ENCODE results near the gene STARD7. TPM values are rescaled to one million over a fixed set of nuclear protein-coding genes. Genes with fewer than 3 reads are reported as not detected.

STARD7 gene
- total RNA-seq, 2 donors from 2014 or later: 102 to 179 TPM

DNA sequence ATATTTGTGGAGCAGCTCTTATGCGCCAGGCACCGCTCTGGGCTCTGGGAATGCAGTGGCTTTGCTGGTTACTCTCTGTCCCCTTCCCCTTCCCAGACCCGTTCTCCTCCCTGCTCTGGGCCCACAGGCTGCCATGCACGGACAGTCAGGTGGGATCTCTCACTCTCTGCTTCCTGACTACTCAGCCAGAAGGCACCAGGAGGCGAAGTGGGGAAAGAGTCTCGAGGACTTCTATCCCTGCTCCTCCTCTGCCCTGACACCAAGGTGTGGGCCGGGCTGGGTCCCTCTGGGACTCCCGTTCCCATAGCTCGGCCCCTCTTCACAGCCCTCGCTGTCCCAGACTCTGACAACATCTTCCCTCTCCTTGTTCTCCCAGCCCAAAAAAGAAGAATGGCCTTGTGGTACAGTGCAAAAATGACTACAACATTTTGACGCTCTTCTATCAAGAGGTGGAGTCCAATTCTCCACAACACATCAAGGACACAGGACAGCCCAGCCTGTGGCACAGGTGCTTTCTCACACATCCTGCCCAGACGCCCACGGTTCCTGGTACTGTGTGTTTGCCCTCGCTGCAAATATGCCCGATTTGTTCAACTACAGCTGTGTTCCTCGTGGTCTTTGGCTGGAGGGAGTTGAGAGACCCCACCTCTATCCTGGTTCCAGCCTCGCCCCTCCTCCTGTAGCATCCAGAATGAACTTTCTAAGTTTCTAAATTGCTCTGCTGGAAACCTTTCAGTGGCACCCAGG is 49.4 kb downstream of the STARD7 start:
- intact Hi-C loops (cut with DNase I): no loop called here
- no peaks in the 10 kb centered on the region for H3K27me3 ChIP-seq
- no peak overlapping the region for H3K4me3 ChIP-seq
- no peaks in the 10 kb centered on the region for H3K4me1 ChIP-seq
- H3K36me3 ChIP-seq: no peaks in the 10 kb centered on the region
- TF ChIP-seq, protein P1, sequence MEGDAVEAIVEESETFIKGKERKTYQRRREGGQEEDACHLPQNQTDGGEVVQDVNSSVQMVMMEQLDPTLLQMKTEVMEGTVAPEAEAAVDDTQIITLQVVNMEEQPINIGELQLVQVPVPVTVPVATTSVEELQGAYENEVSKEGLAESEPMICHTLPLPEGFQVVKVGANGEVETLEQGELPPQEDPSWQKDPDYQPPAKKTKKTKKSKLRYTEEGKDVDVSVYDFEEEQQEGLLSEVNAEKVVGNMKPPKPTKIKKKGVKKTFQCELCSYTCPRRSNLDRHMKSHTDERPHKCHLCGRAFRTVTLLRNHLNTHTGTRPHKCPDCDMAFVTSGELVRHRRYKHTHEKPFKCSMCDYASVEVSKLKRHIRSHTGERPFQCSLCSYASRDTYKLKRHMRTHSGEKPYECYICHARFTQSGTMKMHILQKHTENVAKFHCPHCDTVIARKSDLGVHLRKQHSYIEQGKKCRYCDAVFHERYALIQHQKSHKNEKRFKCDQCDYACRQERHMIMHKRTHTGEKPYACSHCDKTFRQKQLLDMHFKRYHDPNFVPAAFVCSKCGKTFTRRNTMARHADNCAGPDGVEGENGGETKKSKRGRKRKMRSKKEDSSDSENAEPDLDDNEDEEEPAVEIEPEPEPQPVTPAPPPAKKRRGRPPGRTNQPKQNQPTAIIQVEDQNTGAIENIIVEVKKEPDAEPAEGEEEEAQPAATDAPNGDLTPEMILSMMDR (IDR thresholded peaks at IDR 0.05): no peak
- H3K27ac ChIP-seq: no peak overlapping the region
- no peak overlapping the region for H3K9ac ChIP-seq (ENCODE audit: low read depth in 2 of 2, low read length in 2 of 2)
- no peak for DNase-seq
- H3K9me3 ChIP-seq: no peaks in the 10 kb centered on the region

DNA sequence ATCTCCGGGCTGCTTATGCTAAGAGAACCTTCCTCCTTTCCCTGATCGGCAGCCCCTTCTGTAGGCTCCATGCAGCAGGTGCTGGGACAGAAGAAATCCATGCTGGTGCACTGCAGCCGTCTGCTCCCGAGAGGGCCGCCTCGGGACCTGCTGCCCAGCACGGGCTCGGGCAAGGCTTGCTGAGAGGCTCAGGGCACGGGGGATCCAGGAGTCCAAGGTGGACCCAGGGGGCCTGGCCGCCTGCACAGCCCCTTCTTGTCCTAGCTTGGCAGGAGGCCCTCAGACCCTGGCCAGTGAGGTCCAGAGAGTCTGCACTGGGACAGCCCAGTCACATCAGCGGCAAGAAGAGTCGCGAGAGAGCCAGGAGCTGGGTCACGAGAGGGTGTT is 50.1 kb downstream of the STARD7 start:
- Histone ChIP-seq H3K27me3 (no peaks in the 10 kb centered on the region), H3K9ac (ENCODE audit: low read depth in 2 of 2, low read length in 2 of 2) (no peak overlapping the region), H3K36me3 (no peaks in the 10 kb centered on the region), H3K4me3 (no peak overlapping the region), H3K27ac (no peak overlapping the region), H3K4me1 (no peaks in the 10 kb centered on the region), H3K9me3 (no peaks in the 10 kb centered on the region)
- TF ChIP-seq, protein P1 (IDR thresholded peaks at IDR 0.05): no peak
- no peak for DNase-seq
- intact Hi-C loops (cut with DNase I): no loop called here

DNA sequence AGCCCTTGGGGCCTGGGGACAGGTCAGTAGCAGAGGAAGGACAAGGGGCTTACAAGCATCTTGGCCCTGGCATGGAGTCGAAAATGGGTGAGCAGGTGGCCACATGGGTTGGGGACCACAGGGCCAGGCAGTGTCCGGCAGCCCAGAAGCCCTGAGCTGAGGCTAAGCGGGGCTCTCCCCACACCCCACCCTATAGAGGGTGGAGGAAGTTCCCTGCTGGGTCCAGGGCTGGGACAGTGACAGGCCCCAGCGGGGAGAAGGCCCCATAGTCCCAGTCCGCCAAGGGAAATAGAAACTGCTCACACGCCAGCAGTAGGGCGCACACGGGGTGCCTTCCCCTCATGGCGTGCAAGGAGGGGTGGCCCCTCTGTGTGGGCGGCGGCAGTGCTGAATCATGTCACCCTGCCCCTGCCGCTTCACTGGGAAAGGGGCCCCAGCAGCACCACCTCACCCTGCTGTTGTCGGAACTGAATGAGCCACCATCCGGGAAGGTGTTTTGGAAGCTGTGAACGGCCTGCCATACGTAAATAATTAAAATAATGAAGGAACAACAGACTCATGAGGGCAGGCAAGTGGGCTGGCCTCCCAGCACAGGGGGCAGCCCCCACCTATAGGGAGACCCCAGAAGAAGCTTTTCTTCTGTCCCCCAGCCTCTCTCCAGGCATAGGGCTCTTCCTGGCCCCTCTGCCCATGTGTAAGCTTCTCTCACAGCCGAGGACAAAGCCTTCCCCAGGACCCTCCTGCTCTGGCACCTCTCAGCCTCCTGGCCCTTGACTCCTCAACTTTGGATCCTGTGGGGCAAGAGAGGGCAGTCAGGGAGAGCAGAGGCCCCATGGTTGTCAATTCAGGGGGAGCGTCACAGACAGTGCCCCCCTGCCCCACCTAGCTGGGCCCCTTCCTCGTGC is 50.7 kb downstream of the STARD7 start:
- intact Hi-C loops (cut with DNase I): no loop called here
- Histone ChIP-seq H3K27ac (no peak overlapping the region), H3K4me3 (no peak overlapping the region), H3K9me3 (no peaks in the 10 kb centered on the region), H3K4me1 (no peaks in the 10 kb centered on the region), H3K36me3 (no peaks in the 10 kb centered on the region), H3K27me3 (no peaks in the 10 kb centered on the region), H3K9ac (ENCODE audit: low read depth in 2 of 2, low read length in 2 of 2) (no peak overlapping the region)
- DNase-seq: no peak
- TF ChIP-seq, protein P1 (IDR thresholded peaks at IDR 0.05): no peak

DNA sequence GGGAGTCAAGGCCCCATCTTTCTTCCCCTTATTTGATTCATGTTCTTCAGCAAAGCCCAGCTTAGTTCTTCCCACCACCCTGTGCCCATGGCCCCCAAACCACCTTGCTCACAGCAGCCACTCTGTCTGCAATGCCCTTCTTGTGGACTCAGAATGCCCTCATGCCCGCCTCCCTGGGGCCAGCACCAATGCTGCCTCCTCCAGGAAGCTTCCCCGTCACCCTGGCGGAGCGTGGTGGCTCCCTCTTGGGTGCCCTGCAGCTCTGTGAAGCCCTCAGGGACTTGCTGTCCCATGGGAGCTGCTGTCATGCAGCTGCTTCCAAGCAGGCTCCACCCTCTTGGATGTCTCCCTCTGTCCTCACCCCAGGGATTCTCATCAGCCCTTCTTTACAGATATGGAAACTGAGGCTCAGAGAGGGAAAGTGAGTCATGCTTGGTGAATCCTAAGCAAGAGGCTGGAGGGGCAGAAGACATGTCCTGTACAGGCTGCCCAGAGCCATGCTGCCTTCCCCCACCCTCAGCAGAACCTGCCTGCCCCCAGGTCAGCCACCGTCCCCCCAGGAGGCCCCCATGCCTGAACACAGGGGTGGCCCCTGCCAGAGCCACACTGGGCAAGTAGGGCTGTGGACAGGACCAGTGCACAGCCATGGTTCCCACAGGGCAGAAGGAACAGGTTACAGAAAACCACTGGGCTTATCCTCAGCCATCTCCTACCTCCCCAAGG is 51.5 kb downstream of the STARD7 start:
- no peaks in the 10 kb centered on the region for H3K4me1 ChIP-seq
- no peaks in the 10 kb centered on the region for H3K27me3 ChIP-seq
- H3K4me3 ChIP-seq: no peak overlapping the region
- no peak overlapping the region for H3K27ac ChIP-seq
- intact Hi-C loops (cut with DNase I): no loop called here
- H3K36me3 ChIP-seq: no peaks in the 10 kb centered on the region
- H3K9me3 ChIP-seq: no peaks in the 10 kb centered on the region
- TF ChIP-seq, protein P1 (IDR thresholded peaks at IDR 0.05): no peak
- no peak for DNase-seq
- H3K9ac ChIP-seq (ENCODE audit: low read depth in 2 of 2, low read length in 2 of 2): no peak overlapping the region

All from colonic mucosa (tissue), 4 donors.